ENCODE data around the gene RNASEH2A.

- no peak for TF ChIP-seq CTCF (IDR thresholded peaks at IDR 0.05)
- no peak for TF ChIP-seq POLR2A (IDR thresholded peaks at IDR 0.05)
These were observed 3.9 kb upstream of the RNASEH2A start for GRCh38 chr19:12802267-12803106.
